Neutrophil (primary cell): ENCODE results near the gene HLA-A.

Experiments used
- H3K27ac ChIP-seq: fragments of 200-600 bp; sonication (generic); 2 replicates; pipeline ENCODE4 v1.5.1; 2016; ENCODE audit warnings: mild to moderate bottlenecking, moderate library complexity
- H3K27me3 ChIP-seq: fragments of 200-600 bp; sonication (generic); 2 replicates; pipeline ENCODE4 v1.6.0; 2016; ENCODE audit warnings: mild to moderate bottlenecking
- H3K36me3 ChIP-seq: fragments of 200-600 bp; sonication (generic); 2 replicates; pipeline ENCODE4 v1.5.1; 2017
- H3K4me1 ChIP-seq, 2 experiments: fragments of 200-600 bp in 1 of 2; sonication (generic) in 1 of 2; 1 replicate in 1 of 2; 2 replicates in 1 of 2; pipeline versions ENCODE4 v1.5.1 to v1.6.1; 2013 to 2016; ENCODE audit warnings: low read depth in 1 of 2, low read length in 1 of 2, mild to moderate bottlenecking in 1 of 2, moderate library complexity in 1 of 2; ENCODE audit not compliant: control insufficient read depth in 1 of 2, insufficient read depth in 1 of 2
- H3K4me3 ChIP-seq, 2 experiments: fragments of 200-600 bp in 1 of 2; sonication (generic) in 1 of 2; 1 replicate in 1 of 2; 2 replicates in 1 of 2; pipeline ENCODE4 v1.5.1; 2013 to 2016; ENCODE audit warnings: low read depth in 1 of 2, low read length in 1 of 2, mild to moderate bottlenecking in 1 of 2, moderate library complexity in 1 of 2
- H3K9me3 ChIP-seq: fragments of 200-600 bp; sonication (generic); 2 replicates; pipeline ENCODE4 v1.5.1; 2016
- TF ChIP-seq, protein P1 (sequence below): fragments of 200-600 bp; sonication (generic); IDR thresholded peaks from 2 replicates; pipeline ENCODE4 v1.5.1; 2016; ENCODE audit warnings: antibody characterized with exemption

The HLA-A gene

DNA sequence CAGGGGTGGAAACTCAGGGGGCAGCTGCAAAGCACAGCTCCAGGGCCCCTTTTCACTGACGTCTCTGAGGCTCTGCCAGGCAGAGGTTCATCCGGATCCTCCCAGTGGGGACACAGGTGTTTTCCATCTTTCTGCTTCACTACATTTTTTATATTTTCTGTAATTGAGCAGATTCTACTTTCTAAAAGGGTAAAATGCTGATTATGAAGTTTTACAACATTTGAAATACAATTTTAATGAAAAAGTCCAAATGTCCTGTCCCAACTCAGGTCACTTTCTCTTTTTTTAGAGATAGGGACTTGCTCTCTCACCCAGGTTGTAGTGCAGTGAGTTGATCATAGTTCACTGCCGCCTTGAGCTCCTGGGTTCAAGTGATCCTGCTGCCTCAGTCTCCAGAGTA, 41.9 kb downstream of the HLA-A start:
- H3K27me3 ChIP-seq, result no peaks in the 10 kb centered on the region

DNA sequence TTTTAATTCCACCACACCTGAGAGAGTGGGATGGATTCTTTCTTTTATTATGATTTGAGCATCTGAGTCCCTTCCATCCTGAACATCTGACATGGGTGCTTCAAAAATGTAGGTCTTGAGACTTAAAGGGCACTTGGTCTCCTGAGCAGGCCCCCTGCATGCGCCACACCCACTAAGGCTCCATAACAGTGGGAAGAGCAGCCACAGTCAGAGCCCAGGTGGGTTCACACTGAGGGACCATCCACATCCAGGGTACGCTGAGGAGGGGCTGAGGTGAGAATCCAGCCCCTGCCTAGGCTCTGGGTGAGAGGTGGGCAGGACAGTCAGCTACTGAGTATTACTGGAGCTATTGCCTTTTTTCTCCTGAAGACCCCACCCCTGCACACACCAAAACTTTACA, 42.7 kb downstream of the HLA-A start:
- Histone ChIP-seq H3K27ac (no peak overlapping the region), H3K27me3 (no peaks in the 10 kb centered on the region), H3K36me3 (no peaks in the 10 kb centered on the region), H3K4me3 (no peak overlapping the region), H3K4me1 (no peaks in the 10 kb centered on the region), H3K9me3 (no peaks in the 10 kb centered on the region)
- TF ChIP-seq, protein P1, sequence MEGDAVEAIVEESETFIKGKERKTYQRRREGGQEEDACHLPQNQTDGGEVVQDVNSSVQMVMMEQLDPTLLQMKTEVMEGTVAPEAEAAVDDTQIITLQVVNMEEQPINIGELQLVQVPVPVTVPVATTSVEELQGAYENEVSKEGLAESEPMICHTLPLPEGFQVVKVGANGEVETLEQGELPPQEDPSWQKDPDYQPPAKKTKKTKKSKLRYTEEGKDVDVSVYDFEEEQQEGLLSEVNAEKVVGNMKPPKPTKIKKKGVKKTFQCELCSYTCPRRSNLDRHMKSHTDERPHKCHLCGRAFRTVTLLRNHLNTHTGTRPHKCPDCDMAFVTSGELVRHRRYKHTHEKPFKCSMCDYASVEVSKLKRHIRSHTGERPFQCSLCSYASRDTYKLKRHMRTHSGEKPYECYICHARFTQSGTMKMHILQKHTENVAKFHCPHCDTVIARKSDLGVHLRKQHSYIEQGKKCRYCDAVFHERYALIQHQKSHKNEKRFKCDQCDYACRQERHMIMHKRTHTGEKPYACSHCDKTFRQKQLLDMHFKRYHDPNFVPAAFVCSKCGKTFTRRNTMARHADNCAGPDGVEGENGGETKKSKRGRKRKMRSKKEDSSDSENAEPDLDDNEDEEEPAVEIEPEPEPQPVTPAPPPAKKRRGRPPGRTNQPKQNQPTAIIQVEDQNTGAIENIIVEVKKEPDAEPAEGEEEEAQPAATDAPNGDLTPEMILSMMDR, result no peak

More for the DNA sequence above, 41.9 kb downstream of the HLA-A start:
- H3K9me3 ChIP-seq, result no peaks in the 10 kb centered on the region
- H3K4me1 ChIP-seq, result no peaks in the 10 kb centered on the region
- no peak overlapping the region for H3K27ac ChIP-seq
- TF ChIP-seq, protein P1, result no peak
- no peaks in the 10 kb centered on the region for H3K36me3 ChIP-seq
- no peak overlapping the region for H3K4me3 ChIP-seq

DNA sequence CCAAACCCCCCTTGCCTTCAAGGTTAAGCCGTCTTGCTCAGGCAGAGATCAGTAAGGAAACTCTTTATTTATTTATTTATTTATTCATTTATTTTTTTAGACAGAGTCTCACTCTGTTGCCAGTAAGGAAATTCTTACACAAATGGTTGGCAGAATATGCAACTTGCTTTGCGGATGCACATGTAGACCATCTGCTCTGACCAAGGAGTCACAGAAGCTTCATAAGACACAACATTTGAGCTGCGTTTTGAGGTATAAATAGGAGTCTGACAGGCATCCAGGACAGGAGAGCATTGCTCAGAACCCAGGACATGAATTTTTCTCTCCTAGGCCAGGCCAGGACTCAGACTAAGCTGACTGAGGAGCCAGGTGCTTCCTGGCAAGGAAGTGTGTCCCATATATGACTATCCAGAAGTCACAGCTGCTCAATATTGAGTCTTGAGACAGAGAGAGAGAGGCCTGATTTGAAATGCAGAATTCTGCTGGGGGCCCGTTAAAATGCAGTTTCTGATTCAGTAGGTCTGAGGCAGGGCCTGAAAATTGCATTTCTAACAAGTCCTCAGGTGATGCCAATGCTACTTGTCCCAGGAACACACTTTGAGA, 43.9 kb downstream of the HLA-A start:
- Histone ChIP-seq H3K27ac (no peak overlapping the region), H3K27me3 (no peaks in the 10 kb centered on the region), H3K9me3 (no peaks in the 10 kb centered on the region), H3K4me3 (no peak overlapping the region), H3K4me1 (no peaks in the 10 kb centered on the region), H3K36me3 (no peaks in the 10 kb centered on the region)
- TF ChIP-seq, protein P1, result no peak

DNA sequence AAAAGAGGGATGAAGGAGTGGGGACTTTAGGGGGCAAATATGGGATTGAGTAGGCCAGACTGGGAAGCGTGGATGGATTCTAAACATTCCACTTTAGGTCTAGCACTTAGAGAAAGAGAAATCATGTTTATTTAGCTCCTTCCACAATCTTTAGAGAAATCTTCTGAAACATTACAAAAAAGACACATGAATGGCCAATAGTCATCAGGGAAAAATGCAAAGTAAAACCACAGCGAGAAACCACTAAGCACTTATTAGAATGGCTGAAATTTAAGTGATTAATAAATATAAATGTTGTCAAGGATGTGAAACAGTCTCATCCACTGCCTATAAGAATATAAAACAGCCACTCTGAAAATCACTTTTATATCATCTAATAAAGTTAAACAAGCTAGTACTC, 46.9 kb downstream of the HLA-A start:
- Histone ChIP-seq H3K4me1 (no peaks in the 10 kb centered on the region), H3K27ac (no peak overlapping the region), H3K27me3 (peaks cover 7% of the 10 kb centered on the region), H3K9me3 (no peaks in the 10 kb centered on the region), H3K36me3 (no peaks in the 10 kb centered on the region), H3K4me3 (no peak overlapping the region)
- TF ChIP-seq, protein P1, result no peak

DNA sequence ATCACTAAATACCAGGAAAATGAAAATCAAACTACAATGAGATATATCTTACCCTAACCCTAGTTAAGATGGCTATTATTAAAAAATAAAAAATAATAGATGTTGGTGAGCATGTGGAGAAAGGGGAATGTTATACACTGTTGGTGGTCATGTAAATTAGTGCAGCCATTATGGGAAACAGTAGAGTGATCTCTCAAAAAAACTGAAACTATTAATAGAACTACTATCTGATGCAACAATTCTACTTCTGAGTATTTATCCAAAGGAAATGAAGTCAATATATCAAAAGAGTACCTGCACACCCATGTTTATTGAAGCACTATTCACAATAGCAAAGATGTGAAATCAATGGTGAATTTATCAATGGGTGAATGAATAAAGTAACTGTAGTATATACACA, 48.6 kb downstream of the HLA-A start:
- H3K36me3 ChIP-seq, result no peaks in the 10 kb centered on the region

More for the DNA sequence above, 48.6 kb downstream of the HLA-A start:
- no peak overlapping the region for H3K27ac ChIP-seq
- no peak overlapping the region for H3K4me3 ChIP-seq
- TF ChIP-seq, protein P1, result no peak
- no peaks in the 10 kb centered on the region for H3K9me3 ChIP-seq
- peaks cover 7% of the 10 kb centered on the region for H3K27me3 ChIP-seq
- peaks cover 0 to 7% of the 10 kb centered on the region in 2 experiments for H3K4me1 ChIP-seq
